IMR-90 (cell line): ENCODE results near the gene CAMK2G. TPM values are rescaled to one million over a fixed set of nuclear protein-coding genes. Genes with fewer than 3 reads are reported as not detected.

Experiments
- ATAC-seq: fragments of 200-7000 bp; cut with Tn5 transposase; 2 replicates; pipeline ENCODE4 v1.9.1; 2020; ENCODE audit warnings: low read depth, mild to moderate bottlenecking, moderate library complexity
- BruUV-seq: library from RNA; stranded (reverse); fragments of 400-500 nt; replicated peaks from 2 replicates; lab custom pipeline; 2021; lab: Mats Ljungman, UMichigan
- CTCF ChIA-PET: fragments of 300-600 bp; formaldehyde crosslinking; extraction: SDS; loops from one replicate; lab custom pipeline; 2021; ENCODE audit warnings: antibody characterized with exemption; lab: Yijun Ruan, JAX
- POLR2A ChIA-PET: fragments of 300-600 bp; sonication (Branson Sonifier 250); formaldehyde crosslinking; loops from one replicate; lab custom pipeline; 2022; ENCODE audit warnings: antibody characterized with exemption; ENCODE audit not compliant: unreplicated experiment; lab: Charles Lee
- DNase-seq: peaks from one replicate; pipeline ENCODE4 v3.0.0; 2013
- H2AFZ ChIP-seq: replicated peaks from 2 replicates; pipeline ENCODE3; 2013; ENCODE audit warnings: low read length, mild to moderate bottlenecking; ENCODE audit not compliant: poor library complexity
- H2AK5ac ChIP-seq: 2 replicates; pipeline ENCODE4 v1.6.1; 2013; ENCODE audit warnings: low read depth, low read length, inconsistent platforms
- H2AK9ac ChIP-seq: replicated peaks from 2 replicates; pipeline ENCODE3; 2013; ENCODE audit warnings: mild to moderate bottlenecking, low read depth, low read length, moderate library complexity; ENCODE audit not compliant: poor library complexity
- H2BK120ac ChIP-seq: 2 replicates; pipeline ENCODE4 v1.6.1; 2013; ENCODE audit warnings: low read depth, low read length, inconsistent platforms
- H2BK15ac ChIP-seq: 3 replicates; pipeline ENCODE4 v1.6.1; 2013; ENCODE audit warnings: low read depth, low read length, inconsistent platforms
- H2BK20ac ChIP-seq: 2 replicates; pipeline ENCODE4 v1.6.1; 2013; ENCODE audit warnings: low read depth, mild to moderate bottlenecking, inconsistent platforms, low read length, moderate library complexity
- H2BK5ac ChIP-seq: 2 replicates; pipeline ENCODE4 v1.6.1; 2013; ENCODE audit warnings: mild to moderate bottlenecking, low read depth, low read length, inconsistent platforms; ENCODE audit not compliant: poor library complexity, severe bottlenecking
- H3K14ac ChIP-seq: replicated peaks from 2 replicates; pipeline ENCODE4 v1.6.1; 2013; ENCODE audit warnings: low read depth, low read length, inconsistent platforms
- H3K18ac ChIP-seq: 2 replicates; pipeline ENCODE4 v1.6.1; 2013; ENCODE audit warnings: low read depth, low read length, control low read depth
- H3K23ac ChIP-seq: 2 replicates; pipeline ENCODE4 v1.6.1; 2013; ENCODE audit warnings: low read depth, low read length, inconsistent platforms
- H3K27ac ChIP-seq: 2 replicates; pipeline ENCODE4 v1.5.1; 2013; ENCODE audit warnings: mild to moderate bottlenecking, control low read depth, low read length; ENCODE audit not compliant: insufficient read depth
- H3K27me3 ChIP-seq: 2 replicates; pipeline ENCODE4 v1.6.1; 2013; ENCODE audit warnings: low read length; ENCODE audit not compliant: control insufficient read depth, insufficient read depth
- H3K36me3 ChIP-seq: 2 replicates; pipeline ENCODE4 v1.6.1; 2013; ENCODE audit warnings: low read length, mixed read lengths; ENCODE audit not compliant: control insufficient read depth, insufficient read depth
- H3K4ac ChIP-seq: 2 replicates; pipeline ENCODE4 v1.6.1; 2013; ENCODE audit warnings: low read depth, low read length, inconsistent platforms
- H3K4me1 ChIP-seq: 2 replicates; pipeline ENCODE4 v1.6.1; 2013; ENCODE audit warnings: low read length, mixed read lengths; ENCODE audit not compliant: control insufficient read depth, insufficient read depth
- H3K4me2 ChIP-seq: 2 replicates; pipeline ENCODE4 v1.6.1; 2013; ENCODE audit warnings: low read depth, mild to moderate bottlenecking, control low read depth, low read length, moderate library complexity
- H3K4me3 ChIP-seq: 2 replicates; pipeline ENCODE4 v1.5.1; 2013; ENCODE audit warnings: low read depth, mild to moderate bottlenecking, control low read depth, low read length, moderate library complexity; ENCODE audit not compliant: insufficient read depth
- H3K56ac ChIP-seq: 2 replicates; pipeline ENCODE4 v1.6.1; 2013; ENCODE audit warnings: low read length, inconsistent platforms; ENCODE audit not compliant: insufficient read depth; ENCODE audit errors: extremely low read depth
- H3K79me1 ChIP-seq, 2 experiments: 2 replicates each; pipeline ENCODE4 v1.6.1; 2013; ENCODE audit warnings: low read length in 2 of 2, inconsistent platforms in 1 of 2, low read depth in 1 of 2
- H3K9ac ChIP-seq: 2 replicates; pipeline ENCODE4 v1.6.1; 2013; ENCODE audit warnings: low read depth, low read length, control low read depth
- H3K9me1 ChIP-seq: 2 replicates; pipeline ENCODE4 v1.6.1; 2013; ENCODE audit warnings: low read length, inconsistent platforms; ENCODE audit not compliant: insufficient read depth
- H3K9me3 ChIP-seq: 2 replicates; pipeline ENCODE4 v1.6.1; 2013; ENCODE audit warnings: low read length; ENCODE audit not compliant: control insufficient read depth, insufficient read depth
- H4K20me1 ChIP-seq: 2 replicates; pipeline ENCODE4 v1.6.1; 2013; ENCODE audit warnings: low read length, inconsistent platforms; ENCODE audit not compliant: insufficient read depth
- H4K5ac ChIP-seq: 2 replicates; pipeline ENCODE4 v1.6.1; 2013; ENCODE audit warnings: mild to moderate bottlenecking, low read depth, low read length, control low read depth
- H4K8ac ChIP-seq, 2 experiments: 2 replicates each; pipeline ENCODE4 v1.6.1; 2013; ENCODE audit warnings: low read depth in 2 of 2, low read length in 2 of 2, control low read depth in 1 of 2, inconsistent platforms in 1 of 2
- H4K91ac ChIP-seq: 2 replicates; pipeline ENCODE4 v1.6.1; 2013; ENCODE audit warnings: low read depth, low read length, inconsistent platforms; ENCODE audit not compliant: insufficient read depth
- BHLHE40 ChIP-seq: fragments of 150-350 bp; IDR thresholded peaks from 2 replicates; pipeline ENCODE4 v1.6.1; 2016; ENCODE audit warnings: mild to moderate bottlenecking, low read depth, low read length
- CEBPB ChIP-seq: IDR thresholded peaks from 2 replicates; pipeline ENCODE4 v1.6.1; 2012; ENCODE audit warnings: low read depth, low read length, improper control_type of control experiment
- CTCF ChIP-seq: conservative IDR thresholded peaks from 2 replicates; pipeline ENCODE4 v1.5.1; 2012; ENCODE audit warnings: mild to moderate bottlenecking, low read depth, low read length, improper control_type of control experiment
- FOS ChIP-seq: fragments of 150-350 bp; IDR thresholded peaks from 2 replicates; pipeline ENCODE4 v1.6.1; 2016; ENCODE audit warnings: low read depth, low read length
- MAFK ChIP-seq: IDR thresholded peaks from 2 replicates; pipeline ENCODE4 v1.6.1; 2012; ENCODE audit warnings: low read depth, low read length, improper control_type of control experiment
- MAZ ChIP-seq: IDR thresholded peaks from 2 replicates; pipeline ENCODE4 v1.6.1; 2012; ENCODE audit warnings: low read depth, mild to moderate bottlenecking, low read length, improper control_type of control experiment, moderate library complexity, borderline replicate concordance
- NFE2L2 ChIP-seq: fragments of 150-350 bp; IDR thresholded peaks from 2 replicates; pipeline ENCODE4 v1.6.1; 2016; ENCODE audit warnings: low read depth, mild to moderate bottlenecking, low read length
- RFX5 ChIP-seq: IDR thresholded peaks from 2 replicates; pipeline ENCODE4 v1.8.0; 2012; ENCODE audit warnings: low read depth, mild to moderate bottlenecking, low read length, moderate library complexity
- SMC3 ChIP-seq: fragments of 150-350 bp; IDR thresholded peaks from 2 replicates; pipeline ENCODE4 v1.6.1; 2016; ENCODE audit warnings: low read depth, mild to moderate bottlenecking, antibody characterized with exemption, low read length, moderate library complexity
- USF2 ChIP-seq: fragments of 150-350 bp; IDR thresholded peaks from 2 replicates; pipeline ENCODE4 v1.6.1; 2017; ENCODE audit warnings: mild to moderate bottlenecking, antibody characterized with exemption, low read length, low read depth
- WGBS, 2 experiments: methylation state at CpG; one replicate each; pipeline versions ENCODE4 v1.1.5 to v1.1.7; 2013; ENCODE audit warnings: missing lambda C conversion rate in 2 of 2; ENCODE audit not compliant: insufficient read length in 1 of 2; ENCODE audit errors: extremely low coverage in 2 of 2; 5-methylcytosine and 5-hydroxymethylcytosine counted together
- dilution Hi-C: fragments of 300-500 bp; cut with HindIII; formaldehyde crosslinking; loops from one replicate; pipeline ENCODE4 v1.14.3; 2018; ENCODE audit warnings: low sequenced_read_pairs; ENCODE audit not compliant: unreplicated experiment
- in situ Hi-C: fragments of 300-500 bp; cut with MboI; formaldehyde crosslinking; loops from 3 replicates; pipeline ENCODE4 v1.14.3; 2019; ENCODE audit warnings: low sequenced_read_pairs, inconsistent platforms, mixed read lengths
- intact Hi-C: fragments of 100-400 bp; cut with micrococcal nuclease; formaldehyde crosslinking; loops from 2 replicates; pipeline ENCODE4 v1.10.0; 2022
- polyA plus RNA-seq, 3 experiments: library from polyadenylated mRNA; depleted of rRNA; stranded (reverse); fragments of >200 nt; gene quantifications; 2 replicates each; pipeline ENCODE4 v1.2.3, GENCODE V29; 2012; ENCODE audit warnings: low replicate concordance in 1 of 3
- total RNA-seq: library from RNA; depleted of rRNA; stranded (reverse); fragments of >200 nt; gene quantifications from 2 replicates; pipeline ENCODE4 v1.2.3, GENCODE V29; 2012
- TF ChIP-seq, protein P1 (sequence below): fragments of 150-350 bp; IDR thresholded peaks from 2 replicates; pipeline ENCODE4 v1.6.1; 2016; ENCODE audit warnings: low read depth, mild to moderate bottlenecking, low read length, moderate library complexity, borderline replicate concordance

Gene CAMK2G
- total and polyA plus RNA-seq, 2 of the 4 experiments (the other 2 are of a cell fraction), result 20.4 to 25.4 TPM

DNA sequence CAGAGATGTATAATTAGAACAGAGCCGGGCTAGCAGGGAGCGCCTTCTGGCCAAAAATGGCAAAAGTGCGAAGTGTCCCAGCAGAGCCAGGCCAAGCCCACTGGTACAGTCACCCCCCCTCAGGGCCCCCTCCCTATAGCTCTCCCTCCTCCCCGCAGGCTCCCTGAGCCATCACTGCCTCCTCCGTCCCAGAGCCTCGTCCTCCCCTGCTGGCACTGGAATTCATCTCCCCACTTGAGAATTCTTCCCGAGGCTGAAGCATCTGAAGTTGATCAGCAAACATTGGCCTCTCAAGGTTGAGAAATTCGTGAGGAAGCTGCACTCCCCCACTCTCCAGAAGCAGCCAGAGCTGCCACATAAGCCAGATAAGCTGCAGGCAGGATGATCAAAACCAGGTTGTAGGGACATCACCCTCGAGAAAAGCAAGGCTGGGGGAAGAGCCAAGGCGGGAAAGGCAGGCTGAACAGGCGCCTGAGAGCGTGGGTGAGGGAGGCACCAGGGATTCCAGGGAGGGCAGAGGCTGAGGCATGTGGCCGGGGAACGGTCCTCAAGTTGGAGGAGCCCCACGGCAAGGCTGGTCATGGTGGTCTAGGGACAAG is 23.4 kb downstream of the CAMK2G start:
- POLR2A ChIA-PET, result no interaction called here
- H3K9me3 ChIP-seq, result no peaks in the 10 kb centered on the region

More for the DNA sequence above, 23.4 kb downstream of the CAMK2G start:
- CTCF ChIA-PET, result interaction anchor here (1.0 to 1.5 kb wide), 2 partner anchors 29 to 90 kb away, joined by 3 to 7 read pairs; no protein-coding TSS in a partner anchor
- intact Hi-C loops (no loop called here), dilution Hi-C loops (no loop called here), in situ Hi-C loops (no loop called here)
- Histone ChIP-seq H3K23ac (no peak overlapping the region), H3K79me1 (peaks cover 5 to 17% of the 10 kb centered on the region in 2 experiments; a peak in 3 of 4 replicates), H2BK20ac (no peak overlapping the region), H2AFZ (no peak overlapping the region), H3K36me3 (peaks cover 44% of the 10 kb centered on the region), H3K4me2 (no peak overlapping the region), H3K18ac (no peak overlapping the region), H3K56ac (no peak overlapping the region), H4K5ac (no peak overlapping the region), H2BK5ac (no peak overlapping the region), H2BK15ac (no peak overlapping the region), H3K9me1 (no peaks in the 10 kb centered on the region), H3K4me1 (peaks cover 4% of the 10 kb centered on the region; the same call in 1 of the 2 replicates), H4K20me1 (peaks cover 19% of the 10 kb centered on the region; the same call in 1 of the 2 replicates), H2AK5ac (no peak overlapping the region; the same call in 1 of the 2 replicates), H2BK120ac (no peak overlapping the region), H3K14ac (no peak overlapping the region; the same call in 1 of the 2 replicates), H4K91ac (no peak overlapping the region), H4K8ac (no peak overlapping the region), H3K9ac (no peak overlapping the region), H3K27ac (no peak overlapping the region), H3K27me3 (no peaks in the 10 kb centered on the region), H2AK9ac (peak overlapping the region; percentile 33), H3K4ac (0 out of 2 replicates have a peak overlapping the region, but pooled peaks have one; percentile 9), H3K4me3 (no peak overlapping the region)
- TF ChIP-seq CEBPB (no peak), SMC3 (no peak), MAZ (no peak), CTCF (no peak), FOS (no peak), NFE2L2 (no peak), USF2 (no peak), MAFK (no peak), BHLHE40 (no peak), RFX5 (no peak)
- TF ChIP-seq, protein P1, sequence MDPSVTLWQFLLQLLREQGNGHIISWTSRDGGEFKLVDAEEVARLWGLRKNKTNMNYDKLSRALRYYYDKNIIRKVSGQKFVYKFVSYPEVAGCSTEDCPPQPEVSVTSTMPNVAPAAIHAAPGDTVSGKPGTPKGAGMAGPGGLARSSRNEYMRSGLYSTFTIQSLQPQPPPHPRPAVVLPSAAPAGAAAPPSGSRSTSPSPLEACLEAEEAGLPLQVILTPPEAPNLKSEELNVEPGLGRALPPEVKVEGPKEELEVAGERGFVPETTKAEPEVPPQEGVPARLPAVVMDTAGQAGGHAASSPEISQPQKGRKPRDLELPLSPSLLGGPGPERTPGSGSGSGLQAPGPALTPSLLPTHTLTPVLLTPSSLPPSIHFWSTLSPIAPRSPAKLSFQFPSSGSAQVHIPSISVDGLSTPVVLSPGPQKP, result no peak
- peak; percentile 65 for ATAC-seq
- DNase-seq, result peak; percentile 50
- WGBS, 2 experiments, result 62% methylated on average over 5 of the region's 15 CpGs; no CpG with 5 or more reads in 1 of the 2 experiments
- no TSS peak for BruUV-seq
